Chondrocyte (in vitro differentiated cells): ENCODE measurements around the gene JOSD2. TPM values are rescaled to one million over a fixed set of nuclear protein-coding genes. Genes with fewer than 3 reads are reported as not detected.

Experiments used
- DNase-seq: peaks from one replicate; pipeline ENCODE4 v3.0.0; 2021; ENCODE audit warnings: mixed read lengths, low spot score
- H3K27ac Mint-ChIP-seq: one replicate; pipeline ENCODE4 v1.8.0; 2021; ENCODE audit warnings: mild to moderate bottlenecking, moderate library complexity, mixed read lengths; ENCODE audit not compliant: unreplicated experiment
- H3K27me3 Mint-ChIP-seq: 2 replicates; pipeline ENCODE4 v1.8.0; 2021; ENCODE audit warnings: low read depth, mixed read lengths
- H3K36me3 Mint-ChIP-seq: 2 replicates; pipeline ENCODE4 v1.8.0; 2021; ENCODE audit warnings: low read depth, mixed read lengths
- H3K4me1 Mint-ChIP-seq: 2 replicates; pipeline ENCODE4 v1.8.0; 2021; ENCODE audit warnings: low read depth, mild to moderate bottlenecking, mixed read lengths
- H3K4me3 Mint-ChIP-seq: one replicate; pipeline ENCODE4 v1.8.0; 2021; ENCODE audit warnings: mild to moderate bottlenecking, moderate library complexity, mixed read lengths; ENCODE audit not compliant: unreplicated experiment
- H3K9me3 Mint-ChIP-seq: 2 replicates; pipeline ENCODE4 v1.8.0; 2021; ENCODE audit warnings: low read depth, mixed read lengths
- CTCF ChIP-seq: fragments of 200-600 bp; sonication (generic); IDR thresholded peaks from 2 replicates; pipeline ENCODE4 v1.5.0; 2021; ENCODE audit warnings: antibody characterized with exemption, mild to moderate bottlenecking, moderate library complexity
- total RNA-seq: library from RNA; stranded (reverse); gene quantifications from 3 replicates; pipeline ENCODE4 v1.2.1, GENCODE V29; 2021

JOSD2 gene
- total RNA-seq, 1 donor from 2014 or later = 44.7 TPM

DNA sequence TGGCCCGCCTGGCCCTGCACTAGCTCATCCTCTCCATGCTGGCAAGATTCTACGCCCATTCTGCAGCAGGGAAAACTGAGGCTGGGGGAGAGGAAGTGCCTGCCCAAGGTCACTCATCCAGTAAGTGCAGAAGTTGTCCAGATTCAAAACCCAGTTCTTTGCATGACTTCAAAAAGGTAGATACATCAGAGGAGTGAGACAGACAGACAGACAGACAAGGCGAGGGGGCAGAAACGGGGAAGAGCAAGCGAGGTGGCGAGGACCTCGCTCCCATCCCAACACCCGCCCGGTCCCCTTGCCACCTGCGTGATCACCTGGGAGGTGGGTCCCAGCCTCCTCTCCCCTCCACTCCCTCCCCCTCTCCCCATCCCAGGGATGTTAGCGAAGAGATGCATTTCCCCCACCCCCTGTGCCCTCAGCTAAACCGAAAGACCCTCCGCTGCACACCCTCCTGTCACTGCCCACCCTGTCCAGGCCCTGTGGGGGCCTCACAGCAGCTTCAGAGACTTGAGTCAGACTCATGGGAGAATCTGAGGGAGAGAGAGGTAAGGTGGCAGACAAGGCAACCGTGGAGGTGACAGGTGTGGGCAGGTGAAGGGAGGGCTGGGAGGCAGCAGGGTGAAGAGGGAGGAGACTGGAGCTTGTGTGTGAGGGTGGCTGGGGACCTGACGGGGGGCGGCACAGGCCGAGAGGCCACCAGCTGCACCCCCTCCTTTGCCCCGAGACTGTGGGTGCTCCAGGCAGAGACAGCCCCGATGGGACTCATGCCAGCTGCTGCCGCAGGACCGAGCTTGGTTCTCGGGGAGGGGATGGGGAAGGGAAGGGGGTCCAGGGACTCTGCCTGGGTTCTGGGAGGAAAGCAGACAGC lies 38.3 kb upstream of the JOSD2 start:
- H3K4me1 Mint-ChIP-seq = peaks cover 14% of the 10 kb centered on the region

DNA sequence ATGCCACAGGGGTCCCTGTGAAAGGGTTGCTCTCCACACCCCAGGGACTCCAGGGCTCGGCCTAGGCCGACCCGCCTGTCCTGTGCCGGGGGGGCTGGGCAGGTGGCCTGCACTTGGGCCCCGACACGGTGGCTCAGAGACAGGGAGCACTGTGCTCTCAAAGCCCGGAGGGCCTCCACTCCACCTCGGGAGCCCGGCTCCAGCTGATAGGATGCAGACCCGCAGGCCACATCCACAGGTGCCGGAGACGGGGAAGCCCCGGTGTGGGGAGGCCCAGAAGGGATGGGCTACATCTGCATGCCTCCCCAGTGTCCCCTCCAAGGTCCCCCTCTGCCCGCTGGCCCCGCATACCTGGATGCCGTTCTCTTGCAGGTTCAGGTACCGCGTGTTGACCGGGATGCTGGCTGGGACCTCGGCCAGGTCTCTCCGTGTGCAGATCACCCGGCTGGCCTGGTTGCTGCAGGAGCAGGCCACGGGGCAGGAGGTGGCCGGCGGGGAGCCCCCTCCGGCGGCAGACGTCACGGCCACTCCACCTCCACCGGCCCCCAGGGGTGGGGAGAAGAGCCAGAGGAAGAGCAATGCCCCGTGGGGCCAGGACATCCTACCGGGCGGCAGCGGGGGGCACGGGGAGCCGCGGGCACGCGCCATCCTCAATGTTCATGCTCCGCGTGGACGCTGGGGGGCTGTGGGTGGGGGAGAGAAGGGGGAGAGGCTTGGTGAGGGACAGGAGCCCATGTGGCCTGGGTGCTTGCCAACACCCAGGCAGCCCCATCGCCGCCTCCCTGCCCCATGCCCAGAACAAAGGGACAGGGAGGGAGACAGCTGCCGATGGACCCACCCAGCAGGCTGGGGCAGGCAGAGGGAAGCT lies 37.4 kb upstream of the JOSD2 start:
- Mint-ChIP-seq H3K4me1 (peaks cover 14% of the 10 kb centered on the region), H3K27ac (no peak overlapping the region), H3K4me3 (no peak overlapping the region), H3K27me3 (peaks cover 27% of the 10 kb centered on the region), H3K36me3 (no peaks in the 10 kb centered on the region), H3K9me3 (no peaks in the 10 kb centered on the region)
- no peak for DNase-seq
- TF ChIP-seq CTCF = no peak

More for the DNA sequence above, 38.3 kb upstream of the JOSD2 start:
- no peak overlapping the region for H3K27ac Mint-ChIP-seq
- no peak for TF ChIP-seq CTCF
- H3K27me3 Mint-ChIP-seq = peaks cover 31% of the 10 kb centered on the region
- no peaks in the 10 kb centered on the region for H3K36me3 Mint-ChIP-seq
- no peak overlapping the region for H3K4me3 Mint-ChIP-seq
- no peaks in the 10 kb centered on the region for H3K9me3 Mint-ChIP-seq
- DNase-seq = peak; percentile 88

- no peaks in the 10 kb centered on the region for H3K9me3 Mint-ChIP-seq
- DNase-seq = no peak
- peaks cover 19% of the 10 kb centered on the region for H3K27me3 Mint-ChIP-seq
- TF ChIP-seq CTCF = peak; percentile 20
- no peaks in the 10 kb centered on the region for H3K36me3 Mint-ChIP-seq
- H3K27ac Mint-ChIP-seq = no peak overlapping the region
- H3K4me1 Mint-ChIP-seq = peaks cover 14% of the 10 kb centered on the region
- H3K4me3 Mint-ChIP-seq = no peak overlapping the region
These were observed 36.6 kb upstream of the JOSD2 start for GRCh38 chr19:50547385-50548190.

DNA sequence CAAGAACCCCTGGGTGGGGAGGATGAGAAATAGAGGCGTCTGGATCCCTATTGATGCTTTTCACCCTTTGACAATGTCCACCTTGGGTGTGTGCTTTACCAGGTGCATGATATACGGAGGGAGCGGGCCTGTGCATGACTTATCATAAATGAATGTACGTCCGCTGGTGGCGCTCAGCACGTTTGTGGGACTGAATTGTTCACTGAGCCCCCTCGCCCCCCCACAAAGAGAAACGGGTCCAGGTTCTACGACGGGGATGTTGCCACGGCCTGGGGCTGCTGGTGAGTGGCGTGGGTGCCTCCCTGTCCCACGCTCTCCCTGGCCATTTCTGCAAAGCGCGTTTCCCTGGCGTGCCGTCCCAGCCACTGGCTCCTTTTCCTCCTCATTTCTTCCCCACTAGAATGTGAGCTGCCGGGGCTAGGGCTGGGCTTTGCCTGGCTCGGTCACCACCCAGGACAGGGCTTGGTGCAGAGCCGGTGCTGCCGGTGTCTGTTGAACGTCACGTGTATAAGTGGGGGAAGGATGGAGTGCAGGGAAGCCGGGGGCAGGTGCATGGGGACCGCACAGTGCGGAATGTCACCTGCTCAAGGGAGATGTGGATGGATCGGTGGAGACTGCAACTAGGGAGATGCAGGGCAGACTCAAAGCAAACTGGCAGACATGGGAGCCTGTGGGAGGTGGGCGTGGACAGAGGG lies 35.7 kb upstream of the JOSD2 start:
- no peak for TF ChIP-seq CTCF
- Mint-ChIP-seq H3K4me1 (peaks cover 11% of the 10 kb centered on the region), H3K27me3 (peaks cover 12% of the 10 kb centered on the region), H3K36me3 (no peaks in the 10 kb centered on the region), H3K9me3 (no peaks in the 10 kb centered on the region), H3K4me3 (no peak overlapping the region), H3K27ac (no peak overlapping the region)
- DNase-seq = no peak
